Measurements from ENCODE around the gene VPS13D. TPM values are rescaled to one million over a fixed set of nuclear protein-coding genes. Genes with fewer than 3 reads are reported as not detected.

Gene VPS13D
- total RNA-seq, 1 experiment from 2014 or later, result 30.7 TPM

- Histone ChIP-seq H3K9ac (ENCODE audit: low read length) (no peak overlapping the region), H3K27ac (ENCODE audit: low read length) (no peak overlapping the region), H3K4me2 (ENCODE audit: low read length) (no peak overlapping the region), H4K20me1 (ENCODE audit: low read length) (no peaks in the 10 kb centered on the region), H3K4me1 (ENCODE audit: insufficient read depth, low read length) (peaks cover 40% of the 10 kb centered on the region), H3K9me3 (ENCODE audit: low read length) (no peaks in the 10 kb centered on the region), H3K27me3 (ENCODE audit: low read length) (no peaks in the 10 kb centered on the region), H3K4me3 (ENCODE audit: low read length) (no peak overlapping the region), H2AFZ (ENCODE audit: low read length) (no peak overlapping the region), H3K36me3 (ENCODE audit: low read depth, low read length) (peaks cover 17% of the 10 kb centered on the region), H3F3A (ENCODE audit: low read length, unreplicated experiment) (peaks cover 17% of the 10 kb centered on the region), H3K9me2 (replicated peaks; ENCODE audit: low read length) (no peaks in the 10 kb centered on the region), H3K79me2 (ENCODE audit: low read length) (peaks cover 15% of the 10 kb centered on the region; the same call in 1 of the 2 replicates)
- no peak for DNase-seq
- intact Hi-C loops (cut with micrococcal nuclease), result no loop called here
- TF ChIP-seq EZH2 (IDR thresholded peaks at IDR 0.05; ENCODE audit: low read length, unreplicated experiment), result no peak
- no peak for TF ChIP-seq CTCF (conservative IDR thresholded peaks at IDR 0.05; ENCODE audit: low read depth, low read length)
- no peak for TF ChIP-seq EZH2phosphoT487 (IDR thresholded peaks at IDR 0.05; ENCODE audit: borderline replicate concordance, low read length)
- ChIA-PET POLR2A (ENCODE audit: unreplicated experiment) (no interaction called here), CTCF (no interaction called here)
- no TSS peak for BruUV-seq (replicated peaks)
- no peak for ATAC-seq
Measured at GRCh38 chr1:12473596-12474362, 243.9 kb downstream of the VPS13D start.

- no TSS peak for BruUV-seq (replicated peaks)
- Histone ChIP-seq H3K36me3 (ENCODE audit: low read depth, low read length) (peaks cover 17% of the 10 kb centered on the region), H3K9me2 (replicated peaks; ENCODE audit: low read length) (no peaks in the 10 kb centered on the region), H4K20me1 (ENCODE audit: low read length) (no peaks in the 10 kb centered on the region), H3K9me3 (ENCODE audit: low read length) (no peaks in the 10 kb centered on the region), H2AFZ (ENCODE audit: low read length) (no peak overlapping the region), H3K27me3 (ENCODE audit: low read length) (no peaks in the 10 kb centered on the region), H3K79me2 (ENCODE audit: low read length) (peaks cover 24% of the 10 kb centered on the region), H3F3A (ENCODE audit: low read length, unreplicated experiment) (peaks cover 30% of the 10 kb centered on the region), H3K27ac (ENCODE audit: low read length) (peak overlapping the region; percentile 96), H3K4me3 (ENCODE audit: low read length) (peak overlapping the region; percentile 1; the same call in 1 of the 2 replicates), H3K4me1 (ENCODE audit: insufficient read depth, low read length) (peaks cover 54% of the 10 kb centered on the region), H3K4me2 (ENCODE audit: low read length) (peak overlapping the region; percentile 50), H3K9ac (ENCODE audit: low read length) (peak overlapping the region; percentile 71; the same call in 1 of the 2 replicates)
- no peak for DNase-seq
- POLR2A ChIA-PET (ENCODE audit: unreplicated experiment), result interaction anchor here (1.2 kb wide), 1 partner anchor 143 kb away, joined by 20 read pairs; the partner anchor contains the start of gene DHRS3
- ATAC-seq, result no peak
- CTCF ChIA-PET, result no interaction called here
- intact Hi-C loops (cut with micrococcal nuclease), result loop anchor here (5.0 kb wide), 2 partner anchors 118 to 122 kb away; no protein-coding TSS in a partner anchor
- TF ChIP-seq CTCF (conservative IDR thresholded peaks at IDR 0.05; ENCODE audit: low read depth, low read length) (no peak), EZH2 (IDR thresholded peaks at IDR 0.05; ENCODE audit: low read length, unreplicated experiment) (no peak), EZH2phosphoT487 (IDR thresholded peaks at IDR 0.05; ENCODE audit: borderline replicate concordance, low read length) (no peak)
Measured at GRCh38 chr1:12475101-12475500, 245.3 kb downstream of the VPS13D start.

- peak overlapping the region; percentile 71 for H3K9ac ChIP-seq (ENCODE audit: low read length)
- no peaks in the 10 kb centered on the region for H3K27me3 ChIP-seq (ENCODE audit: low read length)
- peaks cover 58% of the 10 kb centered on the region for H3K4me1 ChIP-seq (ENCODE audit: insufficient read depth, low read length)
- H3K79me2 ChIP-seq (ENCODE audit: low read length), result peaks cover 24% of the 10 kb centered on the region
- DNase-seq (peak; percentile 90), ATAC-seq (peak; percentile 34)
- peak overlapping the region; percentile 96 for H3K27ac ChIP-seq (ENCODE audit: low read length)
- no peaks in the 10 kb centered on the region for H3K9me3 ChIP-seq (ENCODE audit: low read length)
- peaks cover 30% of the 10 kb centered on the region for H3F3A ChIP-seq (ENCODE audit: low read length, unreplicated experiment)
- peak overlapping the region; percentile 50 for H3K4me2 ChIP-seq (ENCODE audit: low read length)
- no peaks in the 10 kb centered on the region for H4K20me1 ChIP-seq (ENCODE audit: low read length)
- peak overlapping the region; percentile 1; the same call in 1 of the 2 replicates for H3K4me3 ChIP-seq (ENCODE audit: low read length)
- no TSS peak for BruUV-seq (replicated peaks)
- H2AFZ ChIP-seq (ENCODE audit: low read length), result no peak overlapping the region
- H3K9me2 ChIP-seq (replicated peaks; ENCODE audit: low read length), result no peaks in the 10 kb centered on the region
- ChIA-PET CTCF (interaction anchor here (0.6 kb wide), 1 partner anchor 195 kb away, joined by 3 read pairs; no protein-coding TSS in a partner anchor), POLR2A (ENCODE audit: unreplicated experiment) (interaction anchor here (0.7 to 1.2 kb wide), 2 partner anchors 95 to 142 kb away, joined by 5 to 20 read pairs; partner anchors contain the start of gene DHRS3)
- H3K36me3 ChIP-seq (ENCODE audit: low read depth, low read length), result peaks cover 17% of the 10 kb centered on the region
- TF ChIP-seq EZH2 (IDR thresholded peaks at IDR 0.05; ENCODE audit: low read length, unreplicated experiment), result no peak
- TF ChIP-seq CTCF (conservative IDR thresholded peaks at IDR 0.05; ENCODE audit: low read depth, low read length), result no peak
- TF ChIP-seq EZH2phosphoT487 (IDR thresholded peaks at IDR 0.05; ENCODE audit: borderline replicate concordance, low read length), result no peak
- intact Hi-C loops (cut with micrococcal nuclease), result loop anchor here (5.0 kb wide), 2 partner anchors 118 to 122 kb away; no protein-coding TSS in a partner anchor
Measured at GRCh38 chr1:12475530-12475934, 245.7 kb downstream of the VPS13D start.

Data from PC-3 (cell line).